Right lobe of liver (tissue), 6 donors: ENCODE measurements around the gene ADARB2. TPM values are rescaled to one million over a fixed set of nuclear protein-coding genes. Genes with fewer than 3 reads are reported as not detected.
A peak's percentile ranks its signal among the peaks of the same experiment; 100 is the strongest.

ENCODE experiments used
- ATAC-seq, 4 donors: fragments of 200-7000 bp; cut with Tn5 transposase; one replicate each; pipeline ENCODE4 v1.9.1; 2020; ENCODE audit warnings: mild to moderate bottlenecking in 4 of 4, moderate library complexity in 4 of 4
- DNase-seq, 3 donors: peaks; one replicate each; pipeline ENCODE4 v3.0.0-alpha.2; 2020
- H3K27ac ChIP-seq, 3 donors: fragments of 200-600 bp; one replicate each; pipeline ENCODE4 v1.8.0; 2022
- H3K27me3 ChIP-seq, 2 donors: fragments of 200-600 bp; one replicate each; pipeline ENCODE4 v1.8.0; 2022
- H3K36me3 ChIP-seq, 4 donors: fragments of 200-600 bp; sonication (generic) in 1 of 4; one replicate each; pipeline versions ENCODE4 v1.5.1 to v1.8.0; 2017 to 2022; ENCODE audit warnings: control low read depth in 1 of 4
- H3K4me1 ChIP-seq, 4 donors: fragments of 200-600 bp; sonication (generic) in 1 of 4; one replicate each; pipeline versions ENCODE4 v1.5.1 to v1.8.0; 2017 to 2022; ENCODE audit warnings: control low read depth in 1 of 4
- H3K4me3 ChIP-seq, 3 donors: fragments of 200-600 bp; one replicate each; pipeline ENCODE4 v1.8.0; 2022
- H3K9me3 ChIP-seq, 4 donors: fragments of 200-600 bp; sonication (generic) in 1 of 4; one replicate each; pipeline versions ENCODE4 v1.5.1 to v1.8.0; 2017 to 2022; ENCODE audit warnings: control low read depth in 1 of 4
- CTCF ChIP-seq, 4 donors: fragments of 200-600 bp in 3 of 4; fragments of 450-650 bp in 1 of 4; IDR thresholded peaks; one replicate each; pipeline versions ENCODE4 v1.5.1 to v1.8.0; 2016 to 2022; ENCODE audit warnings: antibody characterized with exemption in 4 of 4, mild to moderate bottlenecking in 2 of 4
- POLR2A ChIP-seq: fragments of 450-650 bp; IDR thresholded peaks from one replicate; pipeline ENCODE4 v1.6.1; 2017; ENCODE audit warnings: antibody characterized with exemption, mild to moderate bottlenecking
- whole genome bisulfite sequencing: methylation state at CpG from one replicate; pipeline ENCODE4 v1.1.6; 2018; ENCODE audit warnings: low coverage, low lambda C conversion rate; ENCODE audit not compliant: insufficient coverage; ENCODE audit errors: missing lambda C conversion rate; 5-methylcytosine and 5-hydroxymethylcytosine counted together
- intact Hi-C, 2 donors: fragments of 100-400 bp; cut with DNase I; formaldehyde crosslinking; loops; one replicate each; pipeline versions ENCODE4 v1.11.2 to v1.14.1; 2022
- total RNA-seq, 6 experiments: library from RNA; depleted of rRNA in 2 of 6; stranded (reverse); fragments of >200 nt in 2 of 6; fragmentation: NEBNext Ultra II Directional in 3 of 6; extraction: Animal tissue kit (Norgen Biotek cat#: 25700) in 3 of 6; gene quantifications; one replicate each; pipeline versions ENCODE4 v1.1.0 to v1.2.4, GENCODE V29; 2016 to 2023
- donor health status: DM: no; HTN: yes; CAD: no.
- donor health status: DM: no; HTN: no; CAD: no.
- donor health status: DM: no; HTN: no; CAD: no.
- donor health status: DM: no; HTN: yes; CAD: no.
- donor health status: DM: no; HTN: yes; CAD: no.

Gene ADARB2
- total RNA-seq, 6 experiments from 2014 or later, result 0.07 to 0.68 (median 0.42) TPM

GRCh38 chr10:1308962-1309616 is 428.2 kb downstream of the ADARB2 start:
- TF ChIP-seq CTCF (IDR thresholded peaks at IDR 0.05) (no peak), POLR2A (no peak)
- H3K27ac ChIP-seq, result no peak overlapping the region
- ATAC-seq, result no peak
- H3K9me3 ChIP-seq, result no peaks in the 10 kb centered on the region
- WGBS, result 72% methylated on average over 1 of the region's 8 CpGs
- H3K4me1 ChIP-seq, result no peaks in the 10 kb centered on the region
- H3K4me3 ChIP-seq, result no peak overlapping the region
- intact Hi-C loops, result no loop called here
- no peak for DNase-seq
- H3K27me3 ChIP-seq, result no peaks in the 10 kb centered on the region
- no peaks in the 10 kb centered on the region for H3K36me3 ChIP-seq

DNA sequence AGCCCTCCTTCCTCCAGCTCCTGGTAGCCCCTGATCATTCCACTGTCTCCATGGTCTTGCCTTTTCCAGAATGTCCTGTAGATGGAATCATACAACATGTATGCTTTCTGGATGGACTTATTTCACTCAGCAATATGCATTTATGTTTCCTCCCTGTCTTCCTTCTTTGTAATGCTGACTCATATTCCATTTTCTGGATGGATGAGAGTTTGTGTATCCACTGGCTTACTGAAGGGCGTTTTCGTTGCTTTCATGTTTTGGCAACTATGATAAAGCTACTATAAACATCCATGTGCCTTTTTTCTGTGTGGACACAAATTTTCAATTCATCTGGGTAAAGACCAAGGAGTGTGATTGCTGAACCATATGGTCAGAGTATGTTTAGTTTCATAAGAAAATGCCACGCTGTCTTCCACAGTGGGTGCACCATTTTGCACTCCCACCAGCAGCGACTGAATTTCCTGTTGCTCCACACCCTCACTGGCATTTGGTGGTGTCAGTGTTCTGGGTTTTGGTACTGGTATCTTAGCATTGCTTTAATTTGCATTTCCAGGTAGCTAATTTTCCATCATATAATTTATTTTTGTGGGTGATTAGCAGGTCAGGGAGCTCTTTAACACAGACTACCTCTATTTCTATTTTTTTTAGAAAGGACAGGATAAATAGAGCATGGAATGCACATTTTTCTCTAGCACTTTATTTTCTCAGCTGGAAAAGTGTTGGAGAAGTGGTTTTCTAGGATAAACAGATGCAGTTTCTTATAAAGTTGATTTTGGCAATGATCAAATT is 429.0 kb downstream of the ADARB2 start:
- ATAC-seq, result no peak
- DNase-seq, result no peak
- Histone ChIP-seq H3K4me3 (no peak overlapping the region), H3K9me3 (no peaks in the 10 kb centered on the region), H3K4me1 (no peaks in the 10 kb centered on the region), H3K36me3 (no peaks in the 10 kb centered on the region), H3K27me3 (no peaks in the 10 kb centered on the region), H3K27ac (no peak overlapping the region)
- intact Hi-C loops, result no loop called here
- WGBS, result 55% methylated on average over 4 of the region's 4 CpGs
- TF ChIP-seq CTCF (IDR thresholded peaks at IDR 0.05), result no peak
- TF ChIP-seq POLR2A, result no peak

- Histone ChIP-seq H3K4me3 (no peak overlapping the region), H3K36me3 (no peaks in the 10 kb centered on the region), H3K4me1 (no peaks in the 10 kb centered on the region), H3K27me3 (no peaks in the 10 kb centered on the region), H3K9me3 (no peaks in the 10 kb centered on the region), H3K27ac (no peak overlapping the region)
- no peak for DNase-seq
- intact Hi-C loops, result no loop called here
- WGBS, result 28% methylated on average over 5 of the region's 5 CpGs
- no peak for ATAC-seq
- TF ChIP-seq CTCF (IDR thresholded peaks at IDR 0.05), result no peak
- TF ChIP-seq POLR2A, result no peak
Measured at GRCh38 chr10:1301143-1301542, 436.2 kb downstream of the ADARB2 start.

GRCh38 chr10:1300218-1300617 is 437.1 kb downstream of the ADARB2 start:
- 43% methylated on average over 6 of the region's 6 CpGs for WGBS
- Histone ChIP-seq H3K4me1 (no peaks in the 10 kb centered on the region), H3K9me3 (no peaks in the 10 kb centered on the region), H3K27me3 (no peaks in the 10 kb centered on the region), H3K4me3 (no peak overlapping the region), H3K36me3 (no peaks in the 10 kb centered on the region), H3K27ac (no peak overlapping the region)
- TF ChIP-seq CTCF (IDR thresholded peaks at IDR 0.05) (no peak), POLR2A (no peak)
- ATAC-seq (peak in 1 of 4 donors; percentile 26), DNase-seq (no peak)
- intact Hi-C loops, result no loop called here
